C1 segment of cervical spinal cord (tissue), 14 donors: ENCODE measurements around the gene C14orf132.

ENCODE experiments used
- DNase-seq, 14 donors: peaks; one replicate each; lab custom pipeline; 2025; lab: John Stamatoyannopoulos, UW

The C14orf132 gene

GRCh38 chr14:96082420-96083300, 43.5 kb downstream of the C14orf132 start:
- peak in 1 of 14 donors; percentile 55 for DNase-seq

GRCh38 chr14:96083667-96084320, 44.6 kb downstream of the C14orf132 start:
- peak in 1 of 14 donors; percentile 95 for DNase-seq

GRCh38 chr14:96084796-96085195, 45.6 kb downstream of the C14orf132 start:
- DNase-seq: no peak

- DNase-seq: no peak
Observed at GRCh38 chr14:96085369-96085768, 46.2 kb downstream of the C14orf132 start.

- peak in 1 of 14 donors; percentile 37 for DNase-seq
Observed at GRCh38 chr14:96086032-96086431, 46.9 kb downstream of the C14orf132 start.

GRCh38 chr14:96086574-96087077, 47.5 kb downstream of the C14orf132 start:
- DNase-seq: no peak

GRCh38 chr14:96088074-96088473, 48.9 kb downstream of the C14orf132 start:
- no peak for DNase-seq

- no peak for DNase-seq
Observed at GRCh38 chr14:96088481-96088880, 49.3 kb downstream of the C14orf132 start.

- DNase-seq: no peak
Observed at GRCh38 chr14:96088911-96089310, 49.7 kb downstream of the C14orf132 start.

GRCh38 chr14:96089401-96089800, 50.2 kb downstream of the C14orf132 start:
- DNase-seq: no peak

GRCh38 chr14:96090441-96091148, 51.4 kb downstream of the C14orf132 start:
- peak in 10 of 14 donors; percentile 10 to 66 (median 48) for DNase-seq

GRCh38 chr14:96091149-96091693, 52.1 kb downstream of the C14orf132 start:
- peak in 6 of 14 donors; percentile 11 to 89 (median 21) for DNase-seq

GRCh38 chr14:96091941-96092411, 52.8 kb downstream of the C14orf132 start:
- DNase-seq: no peak

- DNase-seq: no peak
Observed at GRCh38 chr14:96092936-96093335, 53.8 kb downstream of the C14orf132 start.

GRCh38 chr14:96094211-96094610, 55.0 kb downstream of the C14orf132 start:
- no peak for DNase-seq

- no peak for DNase-seq
Observed at GRCh38 chr14:96094656-96095055, 55.5 kb downstream of the C14orf132 start.

- DNase-seq: no peak
Observed at GRCh38 chr14:96095058-96095457, 55.9 kb downstream of the C14orf132 start.

- DNase-seq: no peak
Observed at GRCh38 chr14:96095581-96096476, 56.7 kb downstream of the C14orf132 start.

- no peak for DNase-seq
Observed at GRCh38 chr14:96096639-96097610, 57.8 kb downstream of the C14orf132 start.
